ENCODE measurements around the gene SLC25A2.
"Not testable (repeated sequence)": the region's sequence is repeated elsewhere in the genome, so short reads cannot be mapped to it uniquely, and the experiment has no call there.

The SLC25A2 gene

GRCh38 chr5:141322261-141322660 is 18.4 kb upstream of the SLC25A2 start:
- in situ Hi-C loops (cut with HindIII; ENCODE audit: low sequenced_read_pairs), result no loop called here
- H3K4me3 ChIP-seq (ENCODE audit: low read depth, low read length), result no peak overlapping the region
- no peak for TF ChIP-seq CTCF (IDR thresholded peaks at IDR 0.05; ENCODE audit: low read depth, low read length)
- DNase-seq (ENCODE audit: low read depth, low spot score), result no peak

- peak; percentile 89 for TF ChIP-seq CTCF (IDR thresholded peaks at IDR 0.05; ENCODE audit: low read depth, low read length)
- in situ Hi-C loops (cut with HindIII; ENCODE audit: low sequenced_read_pairs), result no loop called here
- peak within 1 kb of the TSS; percentile 79 for H3K4me3 ChIP-seq (ENCODE audit: low read depth, low read length)
- DNase-seq (ENCODE audit: low read depth, low spot score), result peak; percentile 96
Measured at GRCh38 chr5:141320225-141321169, 16.6 kb upstream of the SLC25A2 start, which contains the start of gene TAF7. Gene TAF7, minus strand, starts transcription at chr5:141320784. Its CDS starts 740 bp downstream, at chr5:141320044.

GRCh38 chr5:141319699-141320098 is 15.8 kb upstream of the SLC25A2 start:
- TF ChIP-seq CTCF (IDR thresholded peaks at IDR 0.05; ENCODE audit: low read depth, low read length), result no peak
- DNase-seq (ENCODE audit: low read depth, low spot score), result no peak
- H3K4me3 ChIP-seq (ENCODE audit: low read depth, low read length), result peak overlapping the region; percentile 79
- in situ Hi-C loops (cut with HindIII; ENCODE audit: low sequenced_read_pairs), result no loop called here

GRCh38 chr5:141319202-141319601 is 15.4 kb upstream of the SLC25A2 start:
- no peak for DNase-seq (ENCODE audit: low read depth, low spot score)
- in situ Hi-C loops (cut with HindIII; ENCODE audit: low sequenced_read_pairs), result no loop called here
- no peak for TF ChIP-seq CTCF (IDR thresholded peaks at IDR 0.05; ENCODE audit: low read depth, low read length)
- no peak overlapping the region for H3K4me3 ChIP-seq (ENCODE audit: low read depth, low read length)

- DNase-seq (ENCODE audit: low read depth, low spot score); H3K4me3 ChIP-seq (ENCODE audit: low read depth, low read length); in situ Hi-C loops (cut with HindIII; ENCODE audit: low sequenced_read_pairs): not testable (repeated sequence)
Measured at GRCh38 chr5:141316963-141317362, 13.1 kb upstream of the SLC25A2 start.

GRCh38 chr5:141313711-141314110 is 9.9 kb upstream of the SLC25A2 start:
- TF ChIP-seq CTCF (IDR thresholded peaks at IDR 0.05; ENCODE audit: low read depth, low read length), result no peak
- in situ Hi-C loops (cut with HindIII; ENCODE audit: low sequenced_read_pairs), result no loop called here
- no peak overlapping the region for H3K4me3 ChIP-seq (ENCODE audit: low read depth, low read length)
- no peak for DNase-seq (ENCODE audit: low read depth, low spot score)

- no peak for TF ChIP-seq CTCF (IDR thresholded peaks at IDR 0.05; ENCODE audit: low read depth, low read length)
- in situ Hi-C loops (cut with HindIII; ENCODE audit: low sequenced_read_pairs), result no loop called here
- DNase-seq (ENCODE audit: low read depth, low spot score), result no peak
- no peak overlapping the region for H3K4me3 ChIP-seq (ENCODE audit: low read depth, low read length)
Measured at GRCh38 chr5:141306630-141307029, 2.8 kb upstream of the SLC25A2 start.
